Measurements from ENCODE around the gene NFS1. TPM values are rescaled to one million over a fixed set of nuclear protein-coding genes. Genes with fewer than 3 reads are reported as not detected.

NFS1 gene
- total RNA-seq, 1 donor from 2014 or later, result 19.5 TPM

DNA sequence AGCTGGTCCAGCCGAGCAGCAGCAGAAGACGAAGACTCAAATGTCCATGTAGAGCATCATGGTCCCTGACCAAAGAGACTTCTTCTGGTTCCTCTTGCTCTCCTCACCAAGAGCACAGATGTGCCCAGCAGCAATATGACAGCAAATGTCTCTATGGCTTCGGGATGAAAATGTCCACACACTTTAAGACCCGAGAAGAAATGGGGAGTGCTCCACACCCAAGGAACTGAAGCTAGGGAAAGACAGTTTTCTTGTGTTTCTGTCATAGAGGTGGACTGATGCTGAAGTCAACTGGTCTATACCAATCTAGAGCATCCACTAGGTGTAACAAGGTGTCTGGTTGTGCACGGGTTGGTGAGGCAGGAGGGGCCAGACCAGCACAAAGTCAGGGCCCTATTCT is 29.9 kb downstream of the NFS1 start:
- intact Hi-C loops (cut with DNase I), result no loop called here
- no peak for ATAC-seq
- H3K36me3 ChIP-seq, result peaks cover 58% of the 10 kb centered on the region
- DNase-seq, result no peak
- H3K4me1 ChIP-seq, result no peaks in the 10 kb centered on the region
- no peak overlapping the region for H3K27ac ChIP-seq
- H3K4me3 ChIP-seq, result no peak overlapping the region
- H3K9me3 ChIP-seq, result no peaks in the 10 kb centered on the region
- TF ChIP-seq, protein P1, sequence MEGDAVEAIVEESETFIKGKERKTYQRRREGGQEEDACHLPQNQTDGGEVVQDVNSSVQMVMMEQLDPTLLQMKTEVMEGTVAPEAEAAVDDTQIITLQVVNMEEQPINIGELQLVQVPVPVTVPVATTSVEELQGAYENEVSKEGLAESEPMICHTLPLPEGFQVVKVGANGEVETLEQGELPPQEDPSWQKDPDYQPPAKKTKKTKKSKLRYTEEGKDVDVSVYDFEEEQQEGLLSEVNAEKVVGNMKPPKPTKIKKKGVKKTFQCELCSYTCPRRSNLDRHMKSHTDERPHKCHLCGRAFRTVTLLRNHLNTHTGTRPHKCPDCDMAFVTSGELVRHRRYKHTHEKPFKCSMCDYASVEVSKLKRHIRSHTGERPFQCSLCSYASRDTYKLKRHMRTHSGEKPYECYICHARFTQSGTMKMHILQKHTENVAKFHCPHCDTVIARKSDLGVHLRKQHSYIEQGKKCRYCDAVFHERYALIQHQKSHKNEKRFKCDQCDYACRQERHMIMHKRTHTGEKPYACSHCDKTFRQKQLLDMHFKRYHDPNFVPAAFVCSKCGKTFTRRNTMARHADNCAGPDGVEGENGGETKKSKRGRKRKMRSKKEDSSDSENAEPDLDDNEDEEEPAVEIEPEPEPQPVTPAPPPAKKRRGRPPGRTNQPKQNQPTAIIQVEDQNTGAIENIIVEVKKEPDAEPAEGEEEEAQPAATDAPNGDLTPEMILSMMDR (IDR thresholded peaks at IDR 0.05), result no peak
- no peaks in the 10 kb centered on the region for H3K27me3 ChIP-seq

DNA sequence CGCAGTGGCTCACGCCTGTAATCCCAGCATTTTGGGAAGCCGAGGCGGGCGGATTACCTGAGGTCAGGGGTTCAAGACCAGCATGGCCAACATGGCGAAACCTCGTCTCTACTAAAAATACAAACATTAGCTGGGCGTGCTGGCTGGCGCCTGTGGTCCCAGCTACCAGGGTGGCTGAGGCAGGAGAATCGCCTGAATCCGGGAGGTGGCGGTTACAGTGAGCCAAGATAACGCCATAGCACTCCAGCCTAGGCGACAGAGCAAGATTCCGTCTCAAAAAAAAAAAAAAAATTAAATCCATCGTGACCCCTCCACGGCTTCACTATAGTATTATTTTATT is 33.2 kb downstream of the NFS1 start:
- intact Hi-C loops (cut with DNase I), result no loop called here
- peaks cover 24% of the 10 kb centered on the region for H3K4me1 ChIP-seq
- ATAC-seq, result no peak
- no peaks in the 10 kb centered on the region for H3K27me3 ChIP-seq
- H3K9me3 ChIP-seq, result no peaks in the 10 kb centered on the region
- TF ChIP-seq, protein P1 (IDR thresholded peaks at IDR 0.05), result no peak
- no peak for DNase-seq
- no peak overlapping the region for H3K4me3 ChIP-seq
- peaks cover 25% of the 10 kb centered on the region for H3K36me3 ChIP-seq
- no peak overlapping the region for H3K27ac ChIP-seq

DNA sequence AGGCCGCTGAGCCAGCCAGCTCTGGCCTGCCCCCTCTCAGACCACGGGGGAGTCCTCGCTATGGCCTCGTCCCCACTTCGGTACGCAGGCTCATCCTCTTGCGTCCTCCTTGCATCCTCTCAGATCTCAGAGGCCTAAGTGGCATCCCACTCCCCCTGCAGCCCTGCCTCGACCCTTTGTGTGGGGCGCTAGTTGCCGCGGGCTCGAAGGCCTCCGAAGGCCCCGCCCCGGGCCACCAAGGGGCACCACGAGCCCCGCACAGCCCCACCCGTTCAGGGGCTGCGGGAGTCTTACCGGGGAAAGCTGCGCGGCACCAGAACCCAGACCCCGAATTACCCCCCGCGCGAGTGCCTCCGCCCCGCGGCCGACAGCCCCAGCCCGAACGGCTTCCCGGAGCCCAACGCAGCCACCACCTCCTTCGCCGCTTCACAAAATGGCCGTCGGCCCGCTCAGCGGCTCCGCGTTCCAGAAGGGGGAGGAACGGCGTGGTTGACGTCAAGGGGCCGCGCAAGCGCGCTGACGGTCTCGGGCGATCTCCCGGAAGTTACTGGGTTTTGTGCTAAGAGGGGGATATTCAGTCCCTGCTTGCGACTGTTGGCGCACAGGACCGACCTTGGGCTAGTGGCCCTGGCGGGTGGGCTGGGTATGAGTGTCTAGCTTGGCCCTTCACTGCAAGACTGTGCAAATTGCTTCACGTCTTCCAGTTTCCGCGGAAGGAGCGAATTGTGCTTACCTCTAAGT is 34.5 kb downstream of the NFS1 start, which contains the start of the genes CPNE1 and RBM12:
Gene CPNE1, minus strand, starts transcription at position 435 of the 741 bp plus-strand sequence. CDS start 31,977 bp downstream, outside the sequence.
Gene RBM12, minus strand, starts transcription at position 435 of the 741 bp plus-strand sequence. CDS start 9,578 bp downstream, outside the sequence.
- DNase-seq, result peak; percentile 96
- ATAC-seq, result peak; percentile 97
- TF ChIP-seq, protein P1 (IDR thresholded peaks at IDR 0.05), result no peak
- Histone ChIP-seq H3K4me1 (peaks cover 36% of the 10 kb centered on the region), H3K9me3 (no peaks in the 10 kb centered on the region), H3K27ac (peak within 1 kb of the TSS; percentile 99), H3K36me3 (peaks cover 13% of the 10 kb centered on the region), H3K4me3 (peak within 1 kb of the TSS; percentile 90), H3K27me3 (no peaks in the 10 kb centered on the region)
- intact Hi-C loops (cut with DNase I), result no loop called here

DNA sequence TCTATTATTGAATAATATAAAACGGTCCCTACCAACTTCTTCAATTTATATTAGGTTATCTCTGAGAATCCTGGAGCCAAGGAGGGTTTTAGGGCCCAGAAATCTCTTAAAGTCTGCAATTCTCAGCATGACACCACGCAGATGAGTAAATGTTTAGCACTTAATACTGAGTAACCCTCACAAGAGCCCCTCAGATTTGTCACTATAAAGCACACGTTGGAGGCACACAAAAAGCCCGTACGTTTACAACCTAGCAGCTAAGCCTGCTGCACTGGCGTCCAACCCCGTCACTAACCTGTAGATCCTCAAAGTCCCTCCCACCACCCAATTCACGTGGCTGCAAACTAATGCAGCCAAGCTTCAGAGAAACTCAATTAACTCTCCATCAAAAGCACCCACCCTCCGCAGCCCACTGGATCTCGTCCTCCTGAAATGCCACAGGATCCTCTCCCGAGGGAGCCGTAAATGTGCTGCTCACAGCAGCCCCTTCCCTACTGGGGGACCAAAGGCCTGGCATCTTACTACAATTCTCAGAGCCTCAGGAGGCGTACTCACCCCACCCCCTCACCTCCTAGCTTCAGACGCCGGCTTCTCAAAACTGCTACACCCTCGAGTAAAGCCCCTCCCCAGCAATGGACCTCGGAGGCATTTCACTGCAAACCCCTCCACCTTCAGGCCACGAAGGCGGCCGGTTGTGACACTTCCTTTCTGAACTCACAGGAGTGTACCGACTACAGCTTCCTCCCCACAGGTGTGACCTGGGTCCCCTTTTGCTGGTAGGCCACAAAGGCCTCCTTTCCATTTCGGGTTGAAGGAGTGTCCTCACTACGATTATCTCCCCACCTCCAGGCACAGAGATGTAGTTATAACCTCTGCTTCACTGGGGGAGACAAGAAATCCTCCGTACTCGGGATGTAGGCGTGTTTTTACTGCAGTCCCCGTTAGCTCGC is 35.4 kb downstream of the NFS1 start:
- peak; percentile 74 for DNase-seq
- Histone ChIP-seq H3K4me3 (peak overlapping the region; percentile 90), H3K27me3 (no peaks in the 10 kb centered on the region), H3K9me3 (no peaks in the 10 kb centered on the region), H3K36me3 (peaks cover 6% of the 10 kb centered on the region), H3K27ac (peak overlapping the region; percentile 99), H3K4me1 (peaks cover 42% of the 10 kb centered on the region)
- intact Hi-C loops (cut with DNase I), result no loop called here
- TF ChIP-seq, protein P1 (IDR thresholded peaks at IDR 0.05), result no peak
- peak; percentile 52 for ATAC-seq

DNA sequence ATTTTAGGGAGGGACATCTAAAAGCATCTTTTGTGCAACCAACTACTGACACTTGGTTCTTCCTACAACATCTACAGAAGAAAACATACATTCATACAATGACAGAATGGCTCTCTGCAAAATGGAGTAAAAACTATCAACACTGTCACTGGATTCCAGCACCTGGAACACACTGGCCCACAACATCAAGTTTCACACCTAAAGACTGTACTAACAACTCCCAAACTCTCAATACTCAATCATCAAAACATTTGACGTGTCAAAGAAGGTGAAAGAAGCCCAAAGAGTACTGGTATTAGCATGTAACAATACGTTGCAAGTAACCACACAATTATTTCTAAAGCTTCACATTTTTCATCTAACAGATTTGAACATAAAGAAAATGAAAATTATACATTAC is 36.6 kb downstream of the NFS1 start:
- no peaks in the 10 kb centered on the region for H3K27me3 ChIP-seq
- H3K4me1 ChIP-seq, result peaks cover 50% of the 10 kb centered on the region
- TF ChIP-seq, protein P1 (IDR thresholded peaks at IDR 0.05), result no peak
- H3K36me3 ChIP-seq, result no peaks in the 10 kb centered on the region
- DNase-seq (no peak), ATAC-seq (no peak)
- peak overlapping the region; percentile 90 for H3K4me3 ChIP-seq
- H3K9me3 ChIP-seq, result no peaks in the 10 kb centered on the region
- H3K27ac ChIP-seq, result no peak overlapping the region
- intact Hi-C loops (cut with DNase I), result no loop called here

Measured in upper lobe of right lung (tissue), 1 donor.